ENCODE measurements around the gene UFM1. TPM values are rescaled to one million over a fixed set of nuclear protein-coding genes. Genes with fewer than 3 reads are reported as not detected.

The UFM1 gene
- total RNA-seq, 4 donors from 2014 or later = 55.7 to 66.1 (median 60.9) TPM

DNA sequence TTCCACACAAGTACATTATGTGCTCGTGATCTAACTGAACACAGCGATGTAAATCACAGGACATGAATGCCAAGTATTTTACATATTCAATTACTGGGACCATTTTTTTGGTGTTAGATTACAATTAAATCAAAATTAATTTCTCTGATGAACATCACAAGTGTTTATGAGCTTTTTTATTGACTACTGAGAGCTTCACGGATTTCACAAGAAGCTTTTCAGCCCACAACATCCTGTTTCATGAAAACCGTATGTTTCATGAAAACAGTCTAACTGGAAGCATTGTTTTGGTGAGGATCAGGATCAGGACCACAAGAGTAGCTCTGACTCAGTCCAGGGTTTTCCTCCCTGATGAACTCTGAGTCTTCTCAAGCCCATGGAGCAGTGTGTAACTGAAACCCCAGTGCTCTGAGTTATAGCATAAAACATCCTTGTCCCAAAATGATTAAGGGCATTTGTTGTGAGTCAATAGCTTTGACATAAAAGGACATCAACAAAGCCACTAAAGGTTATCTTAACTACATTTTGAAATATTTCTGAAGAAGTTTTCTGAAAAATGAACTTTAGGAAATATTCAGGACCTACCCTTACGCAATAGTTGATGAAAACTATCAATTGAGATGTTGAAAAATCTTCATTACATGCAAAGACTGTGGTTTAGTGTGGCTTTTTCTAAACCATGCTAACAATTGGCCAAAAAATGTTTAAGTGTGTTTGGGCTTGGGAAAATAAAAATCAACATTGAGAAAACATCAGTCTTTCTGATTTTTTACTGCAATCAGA lies 49.3 kb downstream of the UFM1 start:
- ATAC-seq (ENCODE audit: low FRiP score) (no peak), DNase-seq (ENCODE audit: low spot score) (no peak)
- TF ChIP-seq CTCF (IDR thresholded peaks at IDR 0.05) = no peak

- ATAC-seq (ENCODE audit: low FRiP score) = no peak
- no peak for TF ChIP-seq CTCF (IDR thresholded peaks at IDR 0.05)
- no peak for DNase-seq (ENCODE audit: low spot score)
These were observed 49.9 kb downstream of the UFM1 start for GRCh38 chr13:38399535-38399934.

- DNase-seq (ENCODE audit: low spot score) (no peak), ATAC-seq (ENCODE audit: low FRiP score) (no peak)
- no peak for TF ChIP-seq CTCF (IDR thresholded peaks at IDR 0.05)
These were observed 51.6 kb downstream of the UFM1 start for GRCh38 chr13:38401276-38401675.

DNA sequence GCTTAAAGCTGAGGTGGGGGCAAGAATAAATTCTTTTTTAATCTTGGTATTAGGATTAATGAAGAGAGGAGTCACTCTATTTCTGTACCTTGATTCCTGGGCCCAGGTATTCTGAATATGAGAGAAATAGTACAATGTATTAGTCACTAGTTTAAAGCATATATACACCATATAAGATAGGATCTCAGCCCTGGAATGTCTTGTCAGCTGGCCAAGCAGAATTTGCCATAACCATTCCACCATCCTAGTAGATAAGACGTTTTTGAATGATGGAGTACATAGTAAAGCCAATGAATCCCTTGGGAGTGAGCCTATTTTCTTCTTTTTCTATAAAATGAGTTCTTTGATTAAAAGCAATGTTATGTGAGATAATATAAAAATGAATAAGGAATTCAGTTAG lies 55.6 kb downstream of the UFM1 start:
- TF ChIP-seq CTCF (IDR thresholded peaks at IDR 0.05) = no peak
- ATAC-seq (ENCODE audit: low FRiP score) (no peak), DNase-seq (ENCODE audit: low spot score) (no peak)

- DNase-seq (ENCODE audit: low spot score) (no peak), ATAC-seq (ENCODE audit: low FRiP score) (no peak)
- TF ChIP-seq CTCF (IDR thresholded peaks at IDR 0.05) = no peak
These were observed 60.1 kb downstream of the UFM1 start for GRCh38 chr13:38409771-38410170.

GRCh38 chr13:38412266-38412665 lies 62.6 kb downstream of the UFM1 start:
- no peak for TF ChIP-seq CTCF (IDR thresholded peaks at IDR 0.05)
- DNase-seq (ENCODE audit: low spot score) (no peak), ATAC-seq (ENCODE audit: low FRiP score) (no peak)
